Mesothelial cell of epicardium (in vitro differentiated cells): ENCODE data around the gene SMIM5. TPM values are rescaled to one million over a fixed set of nuclear protein-coding genes. Genes with fewer than 3 reads are reported as not detected.
A peak's percentile ranks its signal among the peaks of the same experiment; 100 is the strongest.

Experiments
- DNase-seq, 2 experiments: peaks; one replicate each; pipeline ENCODE4 v3.0.0; 2021; ENCODE audit warnings: low spot score in 2 of 2; ENCODE audit not compliant: unreplicated experiment in 2 of 2
- H3K27ac Mint-ChIP-seq: 2 replicates; pipeline ENCODE4 v1.8.0; 2021; ENCODE audit warnings: mixed read lengths
- H3K27me3 Mint-ChIP-seq: 2 replicates; pipeline ENCODE4 v1.8.0; 2021; ENCODE audit warnings: low read depth, mixed read lengths
- H3K36me3 Mint-ChIP-seq: 2 replicates; pipeline ENCODE4 v1.8.0; 2021; ENCODE audit warnings: mixed read lengths
- H3K4me1 Mint-ChIP-seq: 2 replicates; pipeline ENCODE4 v1.8.0; 2021; ENCODE audit warnings: mixed read lengths
- H3K4me3 Mint-ChIP-seq: 2 replicates; pipeline ENCODE4 v1.8.0; 2021; ENCODE audit warnings: mild to moderate bottlenecking, moderate library complexity, mixed read lengths
- H3K9me3 Mint-ChIP-seq: 2 replicates; pipeline ENCODE4 v1.8.0; 2021; ENCODE audit warnings: mixed read lengths
- total RNA-seq: library from RNA; stranded (reverse); gene quantifications from 3 replicates; pipeline ENCODE4 v1.2.1, GENCODE V29; 2021
- TF ChIP-seq, protein P1 (sequence below): fragments of 200-600 bp; sonication (generic); IDR thresholded peaks from one replicate; pipeline ENCODE4 v1.5.0; 2021; ENCODE audit warnings: antibody characterized with exemption; ENCODE audit not compliant: unreplicated experiment

SMIM5 gene
- total RNA-seq, 1 donor from 2014 or later = 1.7 TPM

DNA sequence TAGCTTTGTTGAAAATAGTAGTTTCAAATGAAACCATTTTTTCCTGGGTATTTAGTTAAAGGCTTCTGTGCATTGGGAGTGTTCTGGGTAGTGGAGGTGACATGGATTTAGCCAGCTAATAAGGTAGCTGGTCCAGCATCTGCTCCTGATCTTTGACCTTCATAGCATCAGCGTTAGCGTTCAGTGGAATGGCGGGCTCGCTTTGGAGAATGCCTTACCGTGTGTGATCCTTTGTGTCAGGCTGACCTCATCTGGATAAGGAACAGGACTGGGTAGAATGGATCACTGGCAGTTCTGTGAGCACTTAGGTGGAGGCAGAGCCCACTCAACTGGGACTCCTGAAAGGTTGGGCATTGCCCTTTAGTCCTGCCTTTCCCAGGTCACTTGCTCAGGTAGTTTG is 37.6 kb downstream of the SMIM5 start:
- DNase-seq = no peak
- TF ChIP-seq, protein P1, sequence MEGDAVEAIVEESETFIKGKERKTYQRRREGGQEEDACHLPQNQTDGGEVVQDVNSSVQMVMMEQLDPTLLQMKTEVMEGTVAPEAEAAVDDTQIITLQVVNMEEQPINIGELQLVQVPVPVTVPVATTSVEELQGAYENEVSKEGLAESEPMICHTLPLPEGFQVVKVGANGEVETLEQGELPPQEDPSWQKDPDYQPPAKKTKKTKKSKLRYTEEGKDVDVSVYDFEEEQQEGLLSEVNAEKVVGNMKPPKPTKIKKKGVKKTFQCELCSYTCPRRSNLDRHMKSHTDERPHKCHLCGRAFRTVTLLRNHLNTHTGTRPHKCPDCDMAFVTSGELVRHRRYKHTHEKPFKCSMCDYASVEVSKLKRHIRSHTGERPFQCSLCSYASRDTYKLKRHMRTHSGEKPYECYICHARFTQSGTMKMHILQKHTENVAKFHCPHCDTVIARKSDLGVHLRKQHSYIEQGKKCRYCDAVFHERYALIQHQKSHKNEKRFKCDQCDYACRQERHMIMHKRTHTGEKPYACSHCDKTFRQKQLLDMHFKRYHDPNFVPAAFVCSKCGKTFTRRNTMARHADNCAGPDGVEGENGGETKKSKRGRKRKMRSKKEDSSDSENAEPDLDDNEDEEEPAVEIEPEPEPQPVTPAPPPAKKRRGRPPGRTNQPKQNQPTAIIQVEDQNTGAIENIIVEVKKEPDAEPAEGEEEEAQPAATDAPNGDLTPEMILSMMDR = no peak
- Mint-ChIP-seq H3K27ac (no peak overlapping the region), H3K4me3 (no peak overlapping the region), H3K27me3 (no peaks in the 10 kb centered on the region), H3K36me3 (peaks cover 14% of the 10 kb centered on the region), H3K9me3 (no peaks in the 10 kb centered on the region), H3K4me1 (peaks cover 14% of the 10 kb centered on the region)

DNA sequence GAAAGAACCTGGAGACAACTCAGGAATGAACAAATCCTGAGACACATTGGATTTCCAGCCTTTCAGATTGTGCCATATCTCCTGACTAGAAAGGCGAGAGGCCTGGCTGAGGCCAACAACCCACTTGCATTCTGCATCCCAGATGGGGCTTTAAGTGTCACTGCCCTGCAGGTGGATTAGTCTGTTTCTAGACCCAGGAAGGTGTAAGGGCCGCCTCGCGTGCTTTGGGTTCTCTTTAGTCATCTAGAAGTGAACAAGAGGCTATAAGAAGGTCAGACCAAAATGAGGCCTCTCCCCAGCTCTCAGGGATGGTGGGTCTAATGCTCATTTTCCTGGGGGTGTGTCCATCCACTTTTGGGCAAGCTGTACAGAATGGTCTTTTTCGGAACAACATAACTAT is 38.8 kb downstream of the SMIM5 start:
- Mint-ChIP-seq H3K27me3 (no peaks in the 10 kb centered on the region), H3K36me3 (peaks cover 14% of the 10 kb centered on the region), H3K27ac (no peak overlapping the region), H3K4me1 (peaks cover 8% of the 10 kb centered on the region), H3K9me3 (no peaks in the 10 kb centered on the region), H3K4me3 (no peak overlapping the region)
- TF ChIP-seq, protein P1 = no peak
- DNase-seq = no peak

DNA sequence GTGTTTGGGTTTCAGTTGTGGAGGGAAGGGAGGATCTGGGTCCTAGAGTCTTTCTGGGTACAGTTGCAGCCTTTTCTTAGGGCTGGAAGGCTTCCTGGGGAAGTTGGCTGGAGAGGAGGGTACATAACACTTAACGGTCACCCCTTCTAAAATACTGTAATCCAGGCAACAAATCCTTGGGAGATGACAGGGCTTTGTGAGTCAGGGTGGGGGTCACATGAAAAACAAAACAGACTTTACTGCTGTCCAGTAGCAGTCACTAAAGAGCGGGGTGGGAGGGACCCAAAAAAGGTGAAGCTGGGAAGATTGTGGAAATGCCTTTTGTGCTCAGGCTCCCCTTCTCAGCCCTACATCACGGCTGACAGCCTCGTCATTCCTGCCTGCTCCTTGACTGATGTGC is 40.3 kb downstream of the SMIM5 start:
- Mint-ChIP-seq H3K4me3 (no peak overlapping the region), H3K9me3 (no peaks in the 10 kb centered on the region), H3K27me3 (no peaks in the 10 kb centered on the region), H3K4me1 (peaks cover 5% of the 10 kb centered on the region), H3K36me3 (peaks cover 16% of the 10 kb centered on the region), H3K27ac (no peak overlapping the region)
- no peak for DNase-seq
- TF ChIP-seq, protein P1 = no peak

DNA sequence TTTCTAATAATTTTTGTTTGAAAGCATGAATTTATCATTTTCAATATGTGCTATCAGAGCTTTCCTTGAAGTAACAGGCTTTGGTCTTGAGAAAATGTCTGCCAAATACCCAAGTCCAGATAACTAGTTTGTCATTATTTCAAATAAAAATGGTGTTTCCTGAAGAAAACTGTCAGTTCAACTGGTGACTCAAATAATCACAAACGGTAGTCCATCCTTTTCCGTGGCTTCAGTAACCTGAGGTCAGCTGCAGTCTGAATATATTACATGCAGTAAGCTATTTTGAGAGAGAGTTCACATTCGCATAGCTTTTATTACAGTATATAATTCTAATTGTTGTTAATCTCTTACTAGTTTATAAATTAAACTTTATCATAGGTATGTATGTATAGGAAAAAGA is 43.2 kb downstream of the SMIM5 start:
- DNase-seq = no peak
- TF ChIP-seq, protein P1 = no peak
- H3K9me3 Mint-ChIP-seq = no peaks in the 10 kb centered on the region
- H3K27me3 Mint-ChIP-seq = no peaks in the 10 kb centered on the region
- peaks cover 16% of the 10 kb centered on the region for H3K36me3 Mint-ChIP-seq
- no peak overlapping the region for H3K4me3 Mint-ChIP-seq
- peaks cover 12% of the 10 kb centered on the region for H3K4me1 Mint-ChIP-seq
- H3K27ac Mint-ChIP-seq = no peak overlapping the region

DNA sequence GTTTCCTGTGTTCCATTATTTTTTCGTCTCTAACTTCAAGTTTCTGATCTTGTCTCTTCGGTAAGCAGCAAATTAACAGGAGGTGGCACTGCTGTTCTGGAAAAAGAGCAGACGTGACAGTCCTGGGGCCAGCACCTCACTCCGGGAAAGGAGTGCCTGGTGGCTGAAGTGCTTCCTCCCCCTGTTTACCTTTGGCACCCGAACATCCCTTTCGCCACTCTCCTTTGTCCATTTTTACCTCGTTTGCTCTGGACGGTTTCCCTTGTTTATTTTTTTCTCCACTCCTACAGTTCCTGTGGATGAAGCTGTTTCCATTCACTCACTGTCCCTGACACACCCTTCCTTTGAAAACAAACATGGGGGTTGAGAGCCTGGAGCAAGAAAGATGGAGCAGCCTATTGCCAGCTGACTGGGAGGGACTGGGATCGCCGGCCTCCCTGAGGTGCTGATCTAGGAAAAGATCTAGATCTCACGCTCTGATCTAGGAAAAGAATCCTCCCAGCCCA is 46.5 kb downstream of the SMIM5 start:
- Mint-ChIP-seq H3K4me3 (no peak overlapping the region), H3K4me1 (peaks cover 29% of the 10 kb centered on the region), H3K36me3 (peaks cover 17% of the 10 kb centered on the region), H3K27ac (peak overlapping the region; percentile 47), H3K9me3 (no peaks in the 10 kb centered on the region), H3K27me3 (no peaks in the 10 kb centered on the region)
- TF ChIP-seq, protein P1 = no peak
- DNase-seq = no peak

DNA sequence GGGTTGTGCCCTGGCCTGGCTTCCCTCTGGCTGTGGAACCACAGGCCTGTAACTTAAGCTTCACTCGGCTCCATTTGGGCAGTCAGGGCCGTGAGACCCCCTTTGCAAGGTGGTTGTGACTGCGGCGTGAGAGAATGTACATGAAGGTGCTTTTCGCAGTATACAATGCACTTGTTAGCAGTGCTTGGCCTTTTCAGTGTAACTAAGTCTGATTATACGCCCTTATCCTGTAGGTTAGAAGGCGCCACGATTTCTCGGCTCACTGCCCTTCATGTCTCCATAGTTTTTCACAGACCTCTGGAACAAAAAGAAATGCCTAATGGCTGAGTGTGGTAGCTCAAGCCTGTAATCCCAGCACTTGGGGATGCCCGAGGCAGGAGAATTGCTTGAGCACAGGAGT is 47.2 kb downstream of the SMIM5 start:
- Mint-ChIP-seq H3K4me3 (no peak overlapping the region), H3K27me3 (no peaks in the 10 kb centered on the region), H3K27ac (peak overlapping the region; percentile 47), H3K4me1 (peaks cover 36% of the 10 kb centered on the region), H3K9me3 (no peaks in the 10 kb centered on the region), H3K36me3 (peaks cover 17% of the 10 kb centered on the region)
- DNase-seq = no peak
- TF ChIP-seq, protein P1 = no peak
